RWPE2 (cell line): ENCODE measurements around the gene FBRS.

Experiments
- ATAC-seq: fragments of 200-7000 bp; cut with Tn5 transposase; 3 replicates; pipeline ENCODE4 v1.9.1; 2021; ENCODE audit warnings: low read depth
- DNase-seq: peaks from one replicate; pipeline ENCODE4 v3.0.0-alpha.2; 2020; ENCODE audit warnings: low spot score
- H3K27ac ChIP-seq: fragments of 450-650 bp; 2 replicates; pipeline ENCODE4 v1.5.1; 2017; ENCODE audit warnings: mild to moderate bottlenecking; ENCODE audit not compliant: poor library complexity, severe bottlenecking
- H3K27me3 ChIP-seq: fragments of 250-450 bp; sonication (Bioruptor Pico); 2 replicates; pipeline ENCODE4 v1.5.1; 2021; ENCODE audit warnings: mild to moderate bottlenecking, moderate library complexity; ENCODE audit not compliant: insufficient read depth, poor library complexity, severe bottlenecking
- H3K36me3 ChIP-seq: fragments of 250-450 bp; sonication (Bioruptor Pico); 2 replicates; pipeline ENCODE4 v1.5.1; 2020; ENCODE audit warnings: low read depth, mild to moderate bottlenecking, moderate library complexity
- H3K4me1 ChIP-seq: fragments of 250-450 bp; sonication (Bioruptor Pico); 2 replicates; pipeline ENCODE4 v1.5.1; 2021; ENCODE audit warnings: mild to moderate bottlenecking, moderate library complexity; ENCODE audit not compliant: insufficient read depth, poor library complexity, severe bottlenecking
- H3K4me3 ChIP-seq: fragments of 250-450 bp; sonication (Bioruptor Pico); 2 replicates; pipeline ENCODE4 v1.5.1; 2021; ENCODE audit warnings: mild to moderate bottlenecking, moderate library complexity; ENCODE audit not compliant: severe bottlenecking
- H3K9me3 ChIP-seq: fragments of 250-450 bp; sonication (Bioruptor Pico); 2 replicates; pipeline ENCODE4 v1.5.1; 2021; ENCODE audit warnings: mild to moderate bottlenecking, moderate library complexity; ENCODE audit not compliant: severe bottlenecking
- TF ChIP-seq, protein P1 (sequence below): fragments of 450-650 bp; IDR thresholded peaks from one replicate; pipeline ENCODE4 v1.5.1; 2017; ENCODE audit warnings: mild to moderate bottlenecking, moderate library complexity; ENCODE audit not compliant: poor library complexity, severe bottlenecking

FBRS gene

DNA sequence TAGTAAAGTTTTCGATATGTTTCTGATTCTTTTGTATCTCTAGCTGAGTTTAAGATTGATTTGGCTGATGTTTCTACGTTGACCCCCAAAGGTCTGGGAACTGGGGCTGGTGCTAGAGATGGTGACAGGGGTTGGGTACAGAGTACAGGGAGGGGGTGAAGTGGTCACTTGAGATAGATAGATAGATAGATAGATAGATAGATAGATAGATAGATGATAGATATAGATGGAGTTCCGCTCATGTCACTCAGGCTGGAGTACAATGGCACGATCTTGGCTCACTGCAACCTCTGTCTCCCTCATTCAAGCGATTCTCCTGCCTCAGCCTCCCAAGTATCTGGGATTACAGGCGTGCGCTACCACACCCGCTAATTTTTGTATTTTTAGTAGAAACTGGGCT is 1.8 kb upstream of the FBRS start:
- no peak for DNase-seq
- ATAC-seq, result no peak
- Histone ChIP-seq H3K27me3 (no peaks in the 10 kb centered on the region), H3K4me3 (no peak overlapping the region), H3K36me3 (peaks cover 43% of the 10 kb centered on the region), H3K9me3 (no peaks in the 10 kb centered on the region), H3K27ac (peak overlapping the region; percentile 94), H3K4me1 (no peaks in the 10 kb centered on the region)
- TF ChIP-seq, protein P1, sequence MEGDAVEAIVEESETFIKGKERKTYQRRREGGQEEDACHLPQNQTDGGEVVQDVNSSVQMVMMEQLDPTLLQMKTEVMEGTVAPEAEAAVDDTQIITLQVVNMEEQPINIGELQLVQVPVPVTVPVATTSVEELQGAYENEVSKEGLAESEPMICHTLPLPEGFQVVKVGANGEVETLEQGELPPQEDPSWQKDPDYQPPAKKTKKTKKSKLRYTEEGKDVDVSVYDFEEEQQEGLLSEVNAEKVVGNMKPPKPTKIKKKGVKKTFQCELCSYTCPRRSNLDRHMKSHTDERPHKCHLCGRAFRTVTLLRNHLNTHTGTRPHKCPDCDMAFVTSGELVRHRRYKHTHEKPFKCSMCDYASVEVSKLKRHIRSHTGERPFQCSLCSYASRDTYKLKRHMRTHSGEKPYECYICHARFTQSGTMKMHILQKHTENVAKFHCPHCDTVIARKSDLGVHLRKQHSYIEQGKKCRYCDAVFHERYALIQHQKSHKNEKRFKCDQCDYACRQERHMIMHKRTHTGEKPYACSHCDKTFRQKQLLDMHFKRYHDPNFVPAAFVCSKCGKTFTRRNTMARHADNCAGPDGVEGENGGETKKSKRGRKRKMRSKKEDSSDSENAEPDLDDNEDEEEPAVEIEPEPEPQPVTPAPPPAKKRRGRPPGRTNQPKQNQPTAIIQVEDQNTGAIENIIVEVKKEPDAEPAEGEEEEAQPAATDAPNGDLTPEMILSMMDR, result no peak

DNA sequence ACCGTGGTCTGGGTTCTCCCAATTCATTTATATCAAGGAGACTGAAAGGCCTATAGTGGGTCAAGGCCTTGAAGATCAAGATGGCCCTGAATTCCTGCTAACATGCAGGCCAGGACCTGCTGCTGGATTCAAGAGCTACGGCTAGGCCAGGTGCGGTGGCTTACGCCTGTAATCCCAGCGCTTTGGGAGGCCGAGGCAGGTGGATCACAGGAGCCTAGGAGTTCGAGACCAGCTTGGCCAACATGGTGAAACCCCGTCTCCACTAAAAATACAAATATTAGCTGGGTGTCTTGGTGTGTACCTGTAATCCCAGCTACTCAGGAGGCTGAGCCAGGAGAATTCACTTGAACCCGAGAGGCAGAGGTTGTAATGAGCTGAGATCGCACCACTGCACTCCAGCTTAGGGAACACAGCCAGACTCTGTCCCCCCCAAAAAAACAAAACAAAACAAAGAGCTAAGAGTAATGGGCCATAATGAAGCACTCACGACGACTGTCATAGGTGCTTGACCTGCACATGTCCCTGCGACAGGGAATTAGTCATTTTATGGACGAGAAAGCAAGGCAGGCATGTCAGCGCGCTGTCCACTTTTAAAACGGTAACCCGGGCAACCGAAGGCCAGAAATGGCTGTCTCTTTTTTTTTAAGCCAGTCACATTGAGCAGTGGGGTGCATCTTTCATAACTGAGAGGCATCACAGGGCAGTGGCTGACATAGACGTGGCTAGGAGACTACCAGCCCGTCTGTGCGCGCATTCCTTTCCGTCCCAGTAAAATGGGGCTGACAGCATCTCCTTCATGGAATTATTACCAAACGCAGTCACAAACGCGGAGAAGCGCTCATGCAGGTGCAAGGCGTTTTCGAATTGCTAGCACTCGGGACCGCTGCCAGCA is 1.0 kb upstream of the FBRS start:
- no peaks in the 10 kb centered on the region for H3K27me3 ChIP-seq
- H3K9me3 ChIP-seq, result no peaks in the 10 kb centered on the region
- DNase-seq (no peak), ATAC-seq (peak; percentile 0; the same call in 1 of the 3 replicates)
- TF ChIP-seq, protein P1, result no peak
- peak overlapping the region; percentile 34 for H3K4me3 ChIP-seq
- H3K27ac ChIP-seq, result peak overlapping the region; percentile 94
- no peaks in the 10 kb centered on the region for H3K4me1 ChIP-seq
- H3K36me3 ChIP-seq, result peaks cover 51% of the 10 kb centered on the region

DNA sequence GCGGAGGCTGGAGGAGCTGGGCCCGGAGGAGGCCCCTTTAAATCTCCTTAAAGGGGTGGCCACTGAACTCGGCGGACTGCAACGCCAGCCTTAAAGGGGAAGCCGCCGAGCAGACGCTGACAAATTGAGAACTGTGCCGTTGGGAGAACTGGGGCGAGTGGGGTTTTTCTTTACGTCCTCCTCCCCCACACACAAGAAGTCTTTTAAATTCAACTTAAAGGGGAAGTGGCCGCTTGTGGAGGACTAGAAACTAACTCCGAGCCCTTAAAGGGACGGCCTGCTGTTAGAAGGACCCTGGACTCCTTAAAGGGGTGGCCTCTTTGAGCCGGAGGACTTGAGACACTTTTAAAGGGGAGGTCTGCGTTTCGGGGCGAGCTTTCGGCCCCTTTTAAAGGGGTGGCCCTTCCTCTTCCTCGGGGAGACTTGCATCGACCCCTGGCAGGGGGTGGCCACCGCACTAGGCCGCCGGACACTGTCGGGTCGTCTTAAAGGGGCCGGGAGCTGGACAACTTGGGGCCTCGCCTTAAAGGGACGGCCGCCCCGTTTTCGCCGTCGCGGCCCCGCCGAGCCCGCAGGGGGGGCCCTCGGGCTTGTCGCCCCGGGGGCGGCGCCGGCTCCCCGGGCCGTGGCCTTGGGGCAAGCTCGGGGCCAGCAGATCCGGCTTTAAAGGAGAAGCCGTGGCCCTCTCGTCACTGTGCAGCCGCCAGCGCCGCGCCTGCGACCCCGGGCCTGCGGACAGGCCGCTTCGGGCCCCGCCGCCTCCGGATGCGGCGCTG is 688 bp downstream of the FBRS start:
- ATAC-seq, result peak; percentile 29

DNA sequence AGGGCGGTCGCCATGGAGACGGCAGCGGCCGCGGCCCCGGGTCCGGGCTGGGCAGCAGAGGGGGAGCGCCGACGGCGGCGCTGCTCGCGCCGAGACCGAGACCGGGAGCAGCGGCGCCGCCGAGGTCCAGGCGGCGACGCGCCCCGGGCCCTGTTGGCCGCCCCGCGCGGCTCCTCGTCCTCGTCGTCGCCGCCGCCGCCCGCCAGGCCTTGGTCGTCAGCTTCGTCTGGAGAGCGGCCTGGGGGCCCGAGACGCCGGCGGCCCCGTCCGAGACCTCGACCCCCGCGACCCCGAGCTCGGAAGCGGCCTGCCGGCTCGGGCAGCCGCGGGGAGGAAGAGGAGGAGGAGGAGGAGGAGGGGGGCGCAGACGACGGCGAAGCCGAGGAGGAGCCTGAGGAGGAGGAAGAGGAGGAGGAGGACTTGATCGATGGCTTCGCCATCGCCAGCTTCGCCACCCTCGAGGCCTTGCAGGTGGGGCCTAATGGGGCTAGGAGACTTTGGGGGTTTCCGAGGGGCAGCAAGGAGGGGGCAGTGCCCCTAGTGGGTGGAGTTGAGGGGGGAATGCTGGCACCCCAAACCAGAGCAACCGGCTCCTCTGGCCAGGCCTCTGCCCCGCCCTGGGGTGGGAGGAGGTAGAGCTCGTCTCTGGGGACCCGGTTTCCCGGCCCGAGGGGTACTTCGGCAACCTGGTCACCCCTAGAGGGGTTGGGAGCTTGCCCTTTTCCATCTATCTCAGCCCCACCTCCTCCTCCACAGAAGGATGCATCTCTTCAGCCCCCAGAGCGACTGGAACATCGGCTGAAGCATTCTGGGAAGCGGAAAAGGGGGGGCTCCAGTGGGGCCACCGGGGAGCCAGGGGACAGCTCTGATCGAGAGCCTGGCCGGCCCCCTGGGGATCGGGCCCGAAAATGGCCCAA is 1.5 kb downstream of the FBRS start:
- H3K9me3 ChIP-seq, result no peaks in the 10 kb centered on the region
- H3K27me3 ChIP-seq, result no peaks in the 10 kb centered on the region
- peaks cover 60% of the 10 kb centered on the region for H3K36me3 ChIP-seq
- DNase-seq (no peak), ATAC-seq (no peak)
- H3K4me3 ChIP-seq, result peak overlapping the region; percentile 62
- TF ChIP-seq, protein P1, result peak; percentile 6
- H3K27ac ChIP-seq, result peak overlapping the region; percentile 94
- H3K4me1 ChIP-seq, result no peaks in the 10 kb centered on the region

More for the DNA sequence above, 688 bp downstream of the FBRS start:
- no peaks in the 10 kb centered on the region for H3K9me3 ChIP-seq
- TF ChIP-seq, protein P1, result peak; percentile 10
- DNase-seq, result no peak
- peak overlapping the region; percentile 94 for H3K27ac ChIP-seq
- H3K4me3 ChIP-seq, result peak overlapping the region; percentile 62
- H3K4me1 ChIP-seq, result no peaks in the 10 kb centered on the region
- H3K27me3 ChIP-seq, result no peaks in the 10 kb centered on the region
- H3K36me3 ChIP-seq, result peaks cover 56% of the 10 kb centered on the region
